HepG2 (cell line): ENCODE data around the gene KCNG4. TPM values are rescaled to one million over a fixed set of nuclear protein-coding genes. Genes with fewer than 3 reads are reported as not detected.

Source experiments
- ATAC-seq: fragments of 200-7000 bp; cut with Tn5 transposase; 3 replicates; pipeline ENCODE4 v1.9.1; 2020; ENCODE audit warnings: mild to moderate bottlenecking, moderate library complexity
- BruUV-seq: library from RNA; stranded (reverse); fragments of 400-500 nt; replicated peaks from 2 replicates; lab custom pipeline; 2021; lab: Mats Ljungman, UMichigan
- CTCF ChIA-PET: fragments of 300-600 bp; formaldehyde crosslinking; extraction: SDS; loops from one replicate; lab custom pipeline; 2021; ENCODE audit warnings: low total read pairs, inconsistent platforms, low intra/inter-chr PET ratio; lab: Yijun Ruan, JAX
- POLR2A ChIA-PET: fragments of 350-600 bp; sonication (Branson Sonifier 250); formaldehyde crosslinking; loops from one replicate; lab custom pipeline; 2020; ENCODE audit warnings: antibody characterized with exemption, inconsistent platforms; lab: Yijun Ruan, JAX
- DNase-seq: peaks from one replicate; pipeline ENCODE4 v3.0.0-alpha.2; 2015; ENCODE audit warnings: low spot score
- FAIRE-seq: peaks from 3 replicates; lab custom pipeline; 2011; peaks lifted over from hg19 to GRCh38; lab: Jason Lieb, UNC
- H2AFZ ChIP-seq: one replicate; pipeline ENCODE4 v1.6.1; 2011; ENCODE audit warnings: low read length, inconsistent platforms
- H3K27ac ChIP-seq: fragments of 300-600 bp; 3 replicates; pipeline ENCODE4 v1.8.0; 2011; ENCODE audit warnings: mixed run types, mild to moderate bottlenecking, mixed read lengths, low read length, inconsistent platforms; ENCODE audit not compliant: insufficient read depth; ENCODE audit errors: extremely low read length
- H3K27me3 ChIP-seq, 2 experiments: fragments of 200-600 bp in 1 of 2; 2 replicates in 1 of 2; 3 replicates in 1 of 2; pipeline versions ENCODE4 v1.6.0 to v1.8.0; 2011; ENCODE audit warnings: low read length in 2 of 2, mild to moderate bottlenecking in 2 of 2, moderate library complexity in 2 of 2, inconsistent platforms in 1 of 2; ENCODE audit not compliant: insufficient read depth in 2 of 2, control insufficient read depth in 1 of 2
- H3K36me3 ChIP-seq, 2 experiments: fragments of 200-600 bp in 1 of 2; replicated peaks in 1 of 2; 2 replicates in 1 of 2; 3 replicates in 1 of 2; pipeline versions ENCODE4 v1.5.1 to v1.8.0; 2011; ENCODE audit warnings: low read length in 2 of 2, inconsistent platforms in 1 of 2; ENCODE audit not compliant: insufficient read depth in 2 of 2, control insufficient read depth in 1 of 2
- H3K4me1 ChIP-seq: 2 replicates; pipeline ENCODE4 v1.5.1; 2012; ENCODE audit warnings: low read length, inconsistent platforms; ENCODE audit not compliant: insufficient read depth
- H3K4me2 ChIP-seq: 2 replicates; pipeline ENCODE4 v1.6.0; 2011; ENCODE audit warnings: low read depth, low read length, inconsistent platforms
- H3K4me3 ChIP-seq, 3 experiments: fragments of 200-600 bp in 1 of 3; sonication (generic), shearing (Covaris generic) in 1 of 3; replicated peaks in 1 of 3; 2 replicates each; pipeline ENCODE4 v1.5.1; 2011 to 2016; ENCODE audit warnings: low read length in 3 of 3, inconsistent platforms in 2 of 3, low read depth in 2 of 3, mild to moderate bottlenecking in 2 of 3, control low read depth in 1 of 3, mixed read lengths in 1 of 3; ENCODE audit not compliant: insufficient read depth in 1 of 3
- H3K79me2 ChIP-seq: one replicate; pipeline ENCODE4 v1.6.1; 2011; ENCODE audit warnings: low read length, inconsistent platforms; ENCODE audit not compliant: insufficient read depth
- H3K9ac ChIP-seq: 2 replicates; pipeline ENCODE4 v1.6.0; 2011; ENCODE audit warnings: mild to moderate bottlenecking, low read depth, low read length, inconsistent platforms; ENCODE audit not compliant: insufficient read depth
- H3K9me3 ChIP-seq: 2 replicates; pipeline ENCODE4 v1.5.1; 2012; ENCODE audit warnings: mild to moderate bottlenecking, low read length
- H4K20me1 ChIP-seq: 2 replicates; pipeline ENCODE4 v1.6.0; 2011; ENCODE audit warnings: inconsistent platforms, mild to moderate bottlenecking, low read length, moderate library complexity; ENCODE audit not compliant: insufficient read depth
- NFE2L1 ChIP-seq: sonication (generic); formaldehyde crosslinking; IDR thresholded peaks from 2 replicates; pipeline ENCODE4 v1.4.0; 2020; ENCODE audit warnings: missing genetic modification reagents, mild to moderate bottlenecking, borderline replicate concordance
- SKIL ChIP-seq: sonication (generic); formaldehyde crosslinking; IDR thresholded peaks from 2 replicates; pipeline ENCODE4 v1.8.0; 2022; ENCODE audit warnings: missing genetic modification reagents, mild to moderate bottlenecking, moderate library complexity, borderline replicate concordance
- ZBTB25 ChIP-seq: IDR thresholded peaks from 2 replicates; pipeline ENCODE4 v1.6.1; 2018; ENCODE audit warnings: missing genetic modification reagents
- ZBTB8A ChIP-seq: sonication (generic); formaldehyde crosslinking; IDR thresholded peaks from 2 replicates; pipeline ENCODE4 v1.4.0; 2020; ENCODE audit warnings: mild to moderate bottlenecking, low read depth, missing genetic modification reagents, borderline replicate concordance
- ZKSCAN8 ChIP-seq: IDR thresholded peaks from 2 replicates; pipeline ENCODE4 v1.6.1; 2016; ENCODE audit warnings: borderline replicate concordance, missing genetic modification reagents, missing compliant biosample characterization
- ZMYM4 ChIP-seq: sonication (generic); formaldehyde crosslinking; IDR thresholded peaks from 2 replicates; pipeline ENCODE4 v1.8.1; 2023; ENCODE audit warnings: mild to moderate bottlenecking, missing genetic modification reagents
- WGBS: methylation state at CpG from one replicate; pipeline ENCODE4 v1.1.6; 2017; ENCODE audit warnings: low lambda C conversion rate; 5-methylcytosine and 5-hydroxymethylcytosine counted together
- in situ Hi-C: cut with HindIII; loops from 2 replicates; pipeline ENCODE4 v1.10.0; 2017; ENCODE audit warnings: low pct_unique_long_range_greater_than_20kb; ENCODE audit not compliant: extremely low pct_ligation_motif_present
- intact Hi-C: fragments of 100-400 bp; cut with micrococcal nuclease; formaldehyde crosslinking; loops from one replicate; pipeline ENCODE4 v1.10.0; 2022; ENCODE audit not compliant: unreplicated experiment
- polyA plus RNA-seq, 8 experiments: library from polyadenylated mRNA; depleted of rRNA in 3 of 8; stranded (reverse) in 7 of 8; unstranded in 1 of 8; fragments of >200 nt; fragmentation: Illumina TruSeq in 4 of 8; extraction: Trizol in 4 of 8; gene quantifications; 2 replicates each; pipeline versions ENCODE4 v1.2.1 to v1.2.3, GENCODE V29; 2011 to 2016; ENCODE audit warnings: low read depth in 4 of 8, missing spikeins in 1 of 8, mixed read lengths in 1 of 8; ENCODE audit not compliant: insufficient read depth in 1 of 8
- total RNA-seq, 5 experiments: library from RNA; depleted of rRNA; stranded (reverse); fragments of >200 nt; fragmentation: Illumina TruSeq; extraction: Trizol; gene quantifications; 2 replicates each; pipeline ENCODE4 v1.2.3, GENCODE V29; 2016; ENCODE audit warnings: low read depth in 1 of 5
- TF ChIP-seq, protein P1 (sequence below): sonication (generic); formaldehyde crosslinking; IDR thresholded peaks from 2 replicates; pipeline ENCODE4 v1.8.1; 2023; ENCODE audit warnings: mild to moderate bottlenecking, moderate library complexity, missing genetic modification reagents

KCNG4 gene
- total and polyA plus RNA-seq, 2 of the 13 experiments (the other 11 are each of a cell fraction or from before 2014, with no cell fraction given) = not detected

DNA sequence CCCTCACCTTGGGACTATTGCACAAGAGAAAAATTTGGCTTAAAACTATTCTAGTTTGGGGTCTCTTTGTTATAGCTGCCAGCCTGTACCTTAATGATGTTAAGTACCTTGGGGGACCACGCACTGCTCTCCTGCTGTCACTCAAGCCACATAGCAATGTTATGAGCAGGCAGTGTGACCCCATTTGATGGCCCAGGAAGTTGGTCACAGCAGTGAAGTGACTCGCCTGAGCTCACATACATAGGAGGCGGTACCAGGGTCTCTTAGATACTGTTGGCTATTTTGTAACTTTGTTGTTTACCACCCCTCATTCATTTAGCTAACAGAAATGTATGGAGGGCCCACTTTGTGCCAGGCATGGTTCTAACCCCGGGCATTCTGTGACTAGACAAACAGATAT lies 16.4 kb downstream of the KCNG4 start:
- ChIA-PET POLR2A (no interaction called here), CTCF (no interaction called here)
- WGBS = 10% methylated on average over 4 of the region's 4 CpGs
- H3K4me3 ChIP-seq = no peak overlapping the region
- no peak for FAIRE-seq
- no peaks in the 10 kb centered on the region for H3K79me2 ChIP-seq
- no TSS peak for BruUV-seq
- no peak overlapping the region for H3K27ac ChIP-seq
- no peaks in the 10 kb centered on the region for H3K9me3 ChIP-seq
- no peaks in the 10 kb centered on the region for H4K20me1 ChIP-seq
- intact Hi-C loops (no loop called here), in situ Hi-C loops (no loop called here)
- peaks cover 5% of the 10 kb centered on the region; the same call in 1 of the 2 replicates for H3K4me1 ChIP-seq
- H3K4me2 ChIP-seq = no peak overlapping the region
- no peak for ATAC-seq
- H2AFZ ChIP-seq = no peak overlapping the region
- no peak for DNase-seq
- H3K36me3 ChIP-seq = no peaks in the 10 kb centered on the region
- no peak for TF ChIP-seq ZKSCAN8 (CRISPR knock-in tag)
- TF ChIP-seq, protein P1, sequence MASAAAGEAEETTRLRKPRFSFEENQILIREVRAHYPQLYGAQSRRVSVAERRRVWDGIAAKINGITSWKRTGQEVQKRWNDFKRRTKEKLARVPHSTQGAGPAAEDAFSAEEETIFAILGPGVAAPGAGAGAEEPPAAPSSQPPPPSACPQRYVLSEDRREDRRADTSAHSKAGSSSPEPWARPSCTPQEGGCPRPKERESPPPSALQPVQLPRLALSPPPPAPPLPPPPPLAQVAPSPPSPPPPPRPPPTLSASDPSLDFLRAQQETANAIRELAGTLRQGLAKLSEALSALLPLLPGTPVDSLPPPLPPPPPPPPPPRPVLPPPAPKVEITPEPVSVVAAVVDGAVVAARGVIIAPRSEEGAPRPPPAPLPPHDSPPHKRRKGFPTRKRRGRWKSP (CRISPR knock-in tag) = no peak
- no peak for TF ChIP-seq ZBTB8A (CRISPR knock-in tag)
- TF ChIP-seq NFE2L1 = no peak
- no peak for TF ChIP-seq ZMYM4 (CRISPR knock-in tag)
- TF ChIP-seq SKIL (CRISPR knock-in tag) = no peak
- no peak for TF ChIP-seq ZBTB25 (CRISPR knock-in tag)
- H3K27me3 ChIP-seq = peaks cover 4 to 61% of the 10 kb centered on the region in 2 experiments; a peak in 4 of 5 replicates
- no peak overlapping the region for H3K9ac ChIP-seq
